Stimulated activated CD8-positive, alpha-beta memory T cell treated with anti-CD3 and anti-CD28 coated beads, Interleukin-15, amount 100 ng/mL, for 24 hours (primary cell): ENCODE measurements around the gene PDGFRA.

Source experiments
- DNase-seq: peaks from one replicate; pipeline ENCODE4 v3.0.0-alpha.2; 2020; ENCODE audit warnings: low read depth

The PDGFRA gene

DNA sequence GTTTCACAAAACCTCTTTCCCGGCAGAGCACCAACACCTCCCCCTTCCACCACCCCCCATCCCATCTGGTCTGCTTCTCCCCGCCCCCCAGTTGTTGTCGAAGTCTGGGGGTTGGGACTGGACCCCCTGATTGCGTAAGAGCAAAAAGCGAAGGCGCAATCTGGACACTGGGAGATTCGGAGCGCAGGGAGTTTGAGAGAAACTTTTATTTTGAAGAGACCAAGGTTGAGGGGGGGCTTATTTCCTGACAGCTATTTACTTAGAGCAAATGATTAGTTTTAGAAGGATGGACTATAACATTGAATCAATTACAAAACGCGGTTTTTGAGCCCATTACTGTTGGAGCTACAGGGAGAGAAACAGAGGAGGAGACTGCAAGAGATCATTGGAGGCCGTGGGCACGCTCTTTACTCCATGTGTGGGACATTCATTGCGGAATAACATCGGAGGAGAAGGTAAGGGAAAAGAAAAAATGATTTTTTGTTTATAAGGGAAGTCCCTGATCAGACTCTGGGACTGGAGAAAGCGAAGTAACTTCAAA lies at the start of gene PDGFRA:
Gene PDGFRA, plus strand, starts transcription at position 333 of the 541 bp plus-strand sequence. CDS start 29,476 bp downstream, outside the sequence.
- no peak for DNase-seq

DNA sequence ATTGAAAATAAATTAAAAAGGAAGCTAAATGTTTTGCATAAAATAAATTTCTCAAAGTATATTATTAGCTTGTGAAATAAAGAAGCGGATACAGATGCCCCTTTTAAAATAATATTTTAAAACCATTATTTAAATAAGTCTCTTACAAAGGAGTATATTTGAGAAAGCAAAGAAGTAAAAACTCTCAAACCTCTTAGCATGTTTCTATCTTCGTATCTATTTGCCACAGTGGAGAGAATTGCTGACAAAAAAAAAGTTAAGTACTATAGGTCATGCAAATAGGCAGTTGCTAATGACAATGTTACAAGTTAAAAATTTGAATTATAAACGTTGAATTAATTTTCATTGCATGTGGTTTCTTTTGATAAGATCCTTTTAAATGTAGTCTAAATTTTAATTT lies 44.5 kb upstream of the PDGFRA start:
- no peak for DNase-seq

DNA sequence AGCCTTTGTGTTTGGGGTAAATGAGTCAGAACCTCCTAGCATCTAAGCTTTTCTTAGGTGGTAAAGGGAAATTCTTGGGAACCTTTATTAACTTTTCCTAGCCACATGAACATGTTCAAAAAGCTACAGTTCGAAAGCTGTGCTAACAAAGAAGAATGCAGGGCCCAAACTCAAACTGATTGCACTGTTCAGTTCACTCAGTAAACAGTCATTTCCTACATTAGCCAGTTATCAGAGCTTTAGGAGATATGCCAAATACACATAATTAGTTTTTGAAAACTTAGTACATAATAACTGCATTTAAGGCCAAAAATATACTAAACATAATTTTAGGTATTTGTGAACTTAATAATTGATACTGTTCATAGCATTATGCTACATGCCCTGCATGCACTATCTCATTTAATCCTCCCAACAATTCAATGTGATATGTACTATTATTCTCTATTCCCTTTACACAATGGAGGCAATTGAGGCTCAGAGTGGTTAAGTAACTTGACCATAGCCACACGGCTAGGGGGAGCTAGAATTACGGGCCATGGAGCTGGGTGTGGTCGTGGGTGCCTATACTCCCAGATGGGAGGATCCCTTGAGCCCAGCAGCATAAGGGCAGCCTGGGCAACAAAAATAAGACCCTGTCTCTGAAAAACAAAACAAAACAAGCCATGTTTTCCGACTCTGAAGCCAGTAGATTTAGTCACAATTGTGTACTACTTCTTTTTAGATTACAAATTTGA lies 43.9 kb upstream of the PDGFRA start:
- no peak for DNase-seq

DNA sequence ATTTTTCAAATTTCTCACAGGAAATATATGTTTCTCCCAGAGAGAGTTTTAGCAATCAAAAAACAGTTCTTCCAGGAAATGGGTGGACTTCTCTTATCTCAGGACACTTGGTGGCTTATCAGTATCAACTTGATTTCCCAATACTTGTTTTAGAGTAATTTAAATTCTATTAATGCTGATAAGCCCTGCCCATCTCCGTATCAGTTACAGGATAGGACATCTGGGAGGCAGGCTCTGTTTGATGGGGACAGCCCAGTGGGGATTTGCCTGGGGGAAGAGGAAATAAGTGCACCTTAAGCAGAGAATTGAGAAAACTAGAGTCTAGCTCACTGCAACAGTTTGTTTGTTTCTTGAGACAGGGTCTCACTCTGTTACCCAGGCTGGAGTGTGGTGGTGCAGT lies 43.2 kb upstream of the PDGFRA start:
- DNase-seq: no peak

DNA sequence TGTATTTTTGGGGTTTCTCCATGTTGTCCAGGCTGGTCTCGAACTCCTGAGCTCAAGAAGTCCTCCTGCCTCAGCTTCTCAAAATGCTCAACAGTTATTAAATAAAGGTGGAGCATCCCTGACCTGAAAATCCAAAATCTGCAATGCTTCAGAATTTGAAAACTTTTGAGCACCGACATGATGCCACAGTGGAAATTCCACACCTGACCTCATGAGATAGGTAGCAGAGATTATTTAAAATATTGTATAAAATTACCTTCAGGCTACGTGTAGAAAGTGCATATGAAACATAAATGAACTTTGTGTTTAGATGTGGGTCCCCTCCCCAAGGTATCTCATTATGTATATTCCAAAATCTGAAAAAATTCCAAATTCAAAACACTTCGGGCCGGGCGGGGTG lies 42.7 kb upstream of the PDGFRA start:
- DNase-seq: no peak

DNA sequence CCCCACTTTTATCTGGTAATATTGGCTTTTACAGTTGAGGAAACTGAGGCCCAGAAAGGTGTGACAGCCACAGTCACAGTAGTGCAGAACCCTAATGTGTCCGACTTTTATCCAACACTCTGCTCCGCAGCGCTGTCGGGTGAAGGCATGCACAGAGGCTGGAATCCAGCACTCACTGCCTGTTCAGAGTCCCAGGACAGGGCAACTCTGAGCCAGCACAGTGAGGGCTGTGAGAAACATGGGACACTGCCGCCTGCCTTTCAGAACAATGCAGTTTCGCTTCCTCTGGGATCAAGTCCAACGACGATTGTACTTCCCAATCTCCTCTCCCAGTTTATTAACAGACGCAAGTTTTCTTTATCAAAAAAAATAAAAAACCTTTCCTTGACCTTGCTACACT lies 41.9 kb upstream of the PDGFRA start:
- no peak for DNase-seq

DNA sequence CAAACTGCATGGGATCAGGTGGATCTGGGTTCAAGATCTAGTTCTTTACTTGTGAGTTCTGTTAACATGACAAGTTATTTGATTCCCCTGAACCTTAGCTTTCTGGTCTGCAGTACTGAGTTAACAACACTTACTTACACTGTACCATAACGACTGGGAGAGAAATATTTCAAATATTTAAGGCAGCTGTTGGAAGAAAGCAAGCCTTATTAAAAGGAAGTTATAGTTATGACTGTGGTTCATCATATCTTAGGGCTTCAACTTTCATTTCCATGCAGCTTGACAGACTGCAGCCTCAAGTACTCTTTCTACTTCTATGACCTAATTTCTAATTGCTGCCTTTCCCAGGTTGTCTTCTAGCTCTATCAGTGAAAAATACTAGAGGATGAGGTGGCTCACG lies 40.0 kb upstream of the PDGFRA start:
- DNase-seq: no peak

DNA sequence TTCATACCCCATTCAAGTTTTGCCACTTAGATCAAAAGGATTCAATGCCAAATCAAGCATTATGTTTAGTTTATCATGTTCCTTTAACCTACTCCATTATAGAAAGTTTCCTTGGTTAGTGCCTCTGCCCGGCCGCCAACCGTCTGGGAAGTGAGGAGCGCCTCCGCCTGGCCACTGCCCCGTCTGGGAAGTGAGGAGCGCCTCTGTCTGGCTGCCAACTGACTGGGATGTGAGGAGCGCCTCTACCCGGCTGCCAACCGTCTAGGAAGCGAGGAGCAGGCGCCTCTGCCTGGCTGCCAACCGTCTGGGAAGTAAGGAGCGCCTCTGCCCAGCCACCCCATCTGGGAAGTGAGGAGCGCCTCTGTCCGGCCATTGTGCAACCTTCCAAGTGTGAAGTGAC lies 36.3 kb upstream of the PDGFRA start:
- no peak for DNase-seq

DNA sequence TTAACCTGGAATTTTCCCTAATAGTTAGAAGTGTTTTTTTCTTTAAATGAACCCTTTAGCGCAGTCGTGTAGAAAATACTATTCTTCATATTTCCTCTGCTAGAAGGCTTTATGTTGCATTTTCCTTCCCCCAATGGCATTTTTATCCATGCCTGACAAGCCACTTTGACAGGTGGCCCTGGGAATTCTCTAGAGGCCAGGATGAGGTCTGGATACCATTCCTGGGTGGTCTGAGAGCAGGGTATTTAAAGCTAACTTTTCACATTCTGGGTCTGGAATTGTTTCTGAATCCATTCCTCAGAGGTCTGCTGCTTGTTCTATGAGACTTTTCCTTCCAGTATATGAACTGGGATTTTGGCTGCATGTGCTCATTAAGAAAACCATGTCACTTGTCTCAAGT lies 31.2 kb upstream of the PDGFRA start:
- no peak for DNase-seq

DNA sequence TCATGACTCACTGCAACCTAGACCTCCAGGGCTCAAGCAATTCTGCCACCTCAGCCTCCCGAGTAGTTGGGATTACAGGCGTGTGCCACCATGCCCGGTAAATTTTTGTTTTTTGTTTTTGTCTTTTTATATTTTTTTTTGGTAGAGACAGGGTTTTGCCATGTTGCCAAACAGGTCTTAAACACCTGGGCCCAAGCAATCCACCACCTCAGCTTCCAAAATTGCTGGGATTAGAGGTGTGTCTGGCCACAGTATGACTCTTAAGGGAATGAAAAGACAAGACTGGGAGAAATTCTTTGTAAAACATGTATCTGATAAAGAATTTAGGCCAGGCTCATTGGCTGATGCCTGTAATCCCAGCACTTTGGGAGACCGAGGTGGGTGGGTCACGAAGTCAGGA lies 29.2 kb upstream of the PDGFRA start:
- no peak for DNase-seq

DNA sequence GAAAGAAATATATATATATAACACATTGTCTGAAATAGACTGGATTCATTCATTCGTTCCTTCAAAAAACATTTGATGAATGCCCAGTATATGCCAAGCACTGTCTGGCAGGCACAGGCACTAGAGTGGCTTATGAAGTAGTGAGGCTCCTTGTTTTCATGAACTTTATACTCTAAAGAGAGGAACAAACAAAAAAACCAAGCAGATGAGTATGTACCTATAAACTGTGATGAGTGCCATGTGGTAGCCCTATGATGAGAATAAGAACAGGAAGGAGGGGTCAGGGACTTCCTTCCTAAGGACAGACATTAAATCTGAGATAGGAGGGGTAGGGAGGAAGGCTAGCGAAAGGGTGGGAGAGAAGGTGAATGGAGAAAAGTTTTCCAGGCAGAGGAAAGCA lies 19.5 kb upstream of the PDGFRA start:
- no peak for DNase-seq

DNA sequence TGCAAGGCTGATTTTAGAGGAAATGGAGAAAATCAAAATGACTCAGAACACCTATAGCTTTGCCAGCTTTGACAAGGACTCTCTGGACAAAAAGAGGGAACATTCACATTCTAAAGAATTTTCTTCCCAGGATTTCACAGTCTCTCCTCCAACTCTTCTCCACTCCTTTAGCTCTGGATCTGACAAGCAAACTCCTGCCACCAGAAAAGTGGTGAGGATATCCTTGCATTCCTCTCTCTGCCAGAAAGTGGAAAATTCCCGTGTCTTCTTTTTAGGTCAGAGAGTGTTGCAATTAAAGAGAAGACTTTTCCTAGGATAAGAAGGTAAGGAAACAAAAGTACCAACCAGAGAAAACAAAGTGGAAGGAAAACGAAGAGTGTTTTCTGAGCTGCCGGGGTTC lies 16.1 kb upstream of the PDGFRA start:
- no peak for DNase-seq

DNA sequence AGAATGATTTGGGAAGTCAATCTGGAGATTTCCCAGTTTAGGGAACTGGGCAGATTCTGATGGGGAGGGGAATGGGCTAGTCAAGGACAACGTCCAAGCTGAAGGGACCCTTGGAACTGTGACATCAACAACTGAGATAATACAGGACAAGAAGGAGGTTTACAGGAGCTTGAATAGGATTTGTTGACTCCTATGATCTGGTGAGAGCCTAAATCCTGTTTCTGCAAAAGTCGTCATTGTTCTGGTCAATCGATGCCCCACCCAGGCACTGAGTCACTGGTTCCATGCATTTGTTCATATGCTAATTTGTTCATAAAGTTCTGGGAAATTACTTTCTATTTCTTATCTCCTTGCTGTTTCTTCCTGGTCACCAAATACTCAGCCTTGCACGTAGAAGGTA lies 15.3 kb upstream of the PDGFRA start:
- DNase-seq: no peak

DNA sequence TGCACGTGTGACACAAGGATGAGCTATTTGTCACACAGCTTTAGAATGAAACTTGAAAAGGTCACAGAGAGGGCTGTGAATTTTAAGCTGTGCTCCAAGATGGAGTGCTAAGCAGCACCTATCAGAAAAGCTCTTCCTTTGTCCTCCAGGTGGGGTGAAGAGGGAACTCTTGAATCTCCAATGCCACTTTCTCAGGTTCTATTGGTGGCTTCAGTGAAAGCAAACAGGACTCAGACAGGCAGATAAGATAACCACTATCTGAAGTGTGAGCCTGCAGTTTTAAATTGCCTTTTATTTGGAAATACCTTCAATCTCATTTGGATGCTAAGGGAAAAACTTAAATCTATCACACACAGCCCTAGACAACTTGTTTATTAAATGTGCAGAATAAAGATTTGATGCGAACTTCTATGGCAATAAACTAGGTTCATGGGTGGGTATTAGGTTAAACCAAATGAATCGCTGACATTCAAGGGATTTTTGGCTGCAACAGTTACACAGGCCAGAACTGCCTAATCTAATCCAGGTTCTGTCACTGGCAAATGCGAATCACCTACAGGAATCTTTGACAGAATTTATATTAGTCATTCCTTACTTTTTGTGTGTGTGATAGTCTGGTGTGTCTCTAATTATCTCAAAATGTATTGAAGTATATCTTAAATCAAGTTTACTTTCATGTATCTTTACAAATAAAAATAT lies 13.6 kb upstream of the PDGFRA start:
- DNase-seq: no peak

DNA sequence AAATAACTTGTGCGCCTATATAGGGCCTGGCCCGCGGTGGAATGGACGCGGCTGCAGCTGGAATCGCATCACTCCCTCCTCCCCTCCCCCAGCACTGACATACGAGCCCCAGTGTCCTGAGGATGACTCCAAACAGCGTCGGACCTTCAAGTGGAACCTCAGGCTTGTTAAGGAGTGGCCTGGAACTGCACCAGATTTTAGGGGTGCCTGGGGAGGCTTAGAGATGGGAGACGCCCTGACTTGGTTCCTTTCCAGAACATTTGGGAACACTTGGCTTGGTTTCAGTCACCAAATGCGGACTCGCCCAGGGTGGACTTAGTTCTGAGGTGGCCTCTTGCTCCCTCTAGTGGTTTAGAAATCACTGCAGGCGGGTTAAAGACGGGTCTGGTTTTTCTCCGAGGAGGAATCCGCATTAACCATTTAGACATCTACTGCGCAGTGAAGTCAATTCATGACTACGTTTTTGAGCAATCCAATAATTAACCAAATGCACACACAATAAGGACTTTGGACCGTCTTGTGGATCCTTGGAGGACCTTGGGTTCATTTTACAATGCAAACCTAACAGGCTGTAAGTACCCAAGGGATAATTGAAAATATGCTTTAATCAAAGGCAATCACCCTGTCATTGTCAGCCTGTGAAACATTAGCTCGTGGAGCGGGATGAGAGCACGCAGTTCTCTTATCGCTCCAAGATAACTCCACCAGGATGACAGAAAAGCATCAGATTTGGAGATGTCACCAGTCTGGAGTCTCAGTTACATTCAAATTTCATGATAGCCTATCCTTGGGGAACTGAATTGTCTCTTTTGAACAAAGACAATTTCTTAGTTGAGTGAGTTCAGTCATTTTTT lies 11.2 kb upstream of the PDGFRA start:
- DNase-seq: no peak

DNA sequence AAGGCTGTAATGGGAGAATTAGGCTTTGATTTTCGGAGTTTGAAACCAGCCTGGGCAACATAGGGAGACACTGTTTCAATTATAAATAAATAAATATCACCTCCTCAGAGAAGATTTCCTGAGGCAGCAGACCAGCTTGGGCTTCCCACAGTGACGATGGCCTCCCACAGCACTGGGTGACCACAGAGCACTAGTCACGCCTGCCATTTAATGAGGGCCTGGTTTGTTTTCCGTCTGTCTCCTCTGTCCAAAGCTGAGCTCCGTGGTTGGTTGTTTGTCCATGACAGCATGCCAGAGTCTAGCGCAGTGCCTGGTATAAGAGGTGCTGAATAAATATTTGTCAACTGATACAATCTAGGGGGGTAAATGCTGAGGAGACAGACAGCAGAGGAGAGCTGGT lies 10.4 kb upstream of the PDGFRA start:
- no peak for DNase-seq

DNA sequence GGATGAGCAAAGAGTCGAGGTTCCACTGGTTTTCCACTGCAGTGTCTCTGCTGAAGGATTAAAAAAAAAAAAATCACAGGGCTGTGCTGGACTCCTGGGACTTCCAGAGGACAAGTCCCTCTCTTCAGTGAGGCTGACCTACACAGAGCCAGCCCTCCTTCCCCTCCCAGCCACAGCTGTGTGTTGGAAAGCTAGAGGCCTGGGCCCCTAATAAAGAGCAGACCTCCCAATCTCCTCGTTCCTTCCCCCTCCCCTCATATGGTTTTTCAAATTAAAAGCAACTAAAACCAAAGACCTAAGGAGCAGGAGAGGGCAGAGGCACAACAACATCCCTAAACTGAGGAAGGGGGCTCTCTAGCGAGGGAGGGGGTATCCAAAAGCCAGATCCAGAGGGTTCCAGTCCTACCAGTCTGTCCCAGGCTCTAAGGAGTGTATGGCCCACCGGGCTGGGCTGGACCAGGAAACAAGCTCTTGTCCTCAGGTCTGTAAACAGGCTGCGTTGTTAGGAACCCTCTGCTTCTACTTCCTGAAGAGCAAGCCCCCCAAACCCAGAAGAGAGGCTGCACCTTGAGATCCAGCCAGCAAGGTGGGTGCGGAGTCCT lies 4.0 kb upstream of the PDGFRA start:
- DNase-seq: no peak

DNA sequence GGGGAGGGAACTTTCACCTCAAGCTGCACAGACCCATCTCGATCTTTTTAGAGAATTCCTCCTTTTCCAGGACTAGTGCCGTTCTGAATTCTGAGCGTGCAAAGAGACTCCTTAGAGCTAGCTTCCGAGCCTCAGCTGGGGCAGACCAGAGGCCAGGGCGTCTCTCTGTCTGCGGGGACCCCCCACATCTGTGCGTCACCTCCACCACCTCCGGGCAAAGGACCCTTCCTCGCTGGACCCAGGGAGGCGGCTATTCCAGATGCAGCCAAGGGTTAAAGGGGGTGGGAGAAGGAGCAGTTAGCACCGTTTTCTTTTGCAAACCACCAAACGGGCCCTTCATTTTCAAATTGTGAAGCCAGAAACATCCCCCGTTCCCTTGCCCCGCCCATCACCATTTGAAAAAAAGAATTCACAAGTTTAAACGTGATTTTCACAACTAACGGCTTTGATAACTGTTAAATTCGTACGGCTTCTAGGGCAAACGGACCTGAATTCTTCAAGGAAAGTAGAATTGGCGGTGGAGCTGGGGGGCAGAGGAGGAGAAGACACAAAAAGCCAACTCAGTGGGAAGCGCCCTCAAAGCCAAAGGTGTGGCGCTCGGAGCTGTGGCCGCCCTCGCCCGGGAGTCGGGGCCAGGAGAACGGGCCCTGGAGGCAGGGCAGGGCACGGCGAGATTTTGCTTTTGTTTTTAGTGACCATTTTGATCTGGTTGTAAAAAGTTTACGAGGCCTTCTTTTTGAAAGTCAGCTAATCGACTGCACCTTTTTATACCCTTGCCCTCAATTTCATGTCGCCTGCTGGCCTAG lies 3.3 kb upstream of the PDGFRA start:
- no peak for DNase-seq

DNA sequence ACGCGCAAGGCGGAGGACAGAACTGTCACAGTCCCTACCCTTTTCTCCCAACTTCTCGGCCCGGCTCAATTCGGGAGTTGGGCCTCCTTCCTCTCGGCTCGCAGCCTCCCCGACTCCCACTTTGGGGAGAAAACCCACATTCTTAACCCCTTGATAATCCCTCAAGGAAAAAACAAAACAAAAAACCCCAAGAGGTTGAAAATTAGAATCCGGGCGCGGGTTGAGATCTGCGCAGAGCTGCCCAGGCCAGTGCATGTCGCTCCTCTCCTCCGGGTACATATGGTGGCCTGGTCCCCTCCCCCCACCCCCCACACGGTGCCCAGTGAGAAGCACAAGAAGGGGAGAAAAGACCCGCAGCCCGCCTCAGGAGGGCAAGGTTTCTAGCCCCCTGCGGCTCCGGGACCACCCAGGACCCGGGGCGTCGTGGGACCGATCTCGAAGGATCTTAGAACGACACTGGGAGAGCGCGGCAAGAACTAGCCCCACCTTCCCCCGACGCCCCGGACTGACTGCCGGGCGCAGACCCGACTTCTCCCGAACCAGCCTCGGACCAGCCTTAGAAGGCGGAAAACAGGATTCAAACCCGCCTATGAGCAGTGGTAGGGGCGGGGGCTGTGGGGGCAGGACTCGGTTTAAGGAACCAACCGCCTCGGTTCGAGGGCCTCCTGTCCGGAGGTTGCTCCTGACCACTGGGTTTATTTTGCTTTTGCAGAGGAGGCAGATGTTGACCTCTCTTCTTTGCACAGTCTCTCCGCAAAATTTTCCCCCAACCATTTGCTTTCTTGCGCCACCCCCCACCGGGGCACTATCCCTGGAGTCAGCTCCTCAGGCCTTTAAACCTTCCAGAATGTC lies 2.5 kb upstream of the PDGFRA start:
- no peak for DNase-seq

DNA sequence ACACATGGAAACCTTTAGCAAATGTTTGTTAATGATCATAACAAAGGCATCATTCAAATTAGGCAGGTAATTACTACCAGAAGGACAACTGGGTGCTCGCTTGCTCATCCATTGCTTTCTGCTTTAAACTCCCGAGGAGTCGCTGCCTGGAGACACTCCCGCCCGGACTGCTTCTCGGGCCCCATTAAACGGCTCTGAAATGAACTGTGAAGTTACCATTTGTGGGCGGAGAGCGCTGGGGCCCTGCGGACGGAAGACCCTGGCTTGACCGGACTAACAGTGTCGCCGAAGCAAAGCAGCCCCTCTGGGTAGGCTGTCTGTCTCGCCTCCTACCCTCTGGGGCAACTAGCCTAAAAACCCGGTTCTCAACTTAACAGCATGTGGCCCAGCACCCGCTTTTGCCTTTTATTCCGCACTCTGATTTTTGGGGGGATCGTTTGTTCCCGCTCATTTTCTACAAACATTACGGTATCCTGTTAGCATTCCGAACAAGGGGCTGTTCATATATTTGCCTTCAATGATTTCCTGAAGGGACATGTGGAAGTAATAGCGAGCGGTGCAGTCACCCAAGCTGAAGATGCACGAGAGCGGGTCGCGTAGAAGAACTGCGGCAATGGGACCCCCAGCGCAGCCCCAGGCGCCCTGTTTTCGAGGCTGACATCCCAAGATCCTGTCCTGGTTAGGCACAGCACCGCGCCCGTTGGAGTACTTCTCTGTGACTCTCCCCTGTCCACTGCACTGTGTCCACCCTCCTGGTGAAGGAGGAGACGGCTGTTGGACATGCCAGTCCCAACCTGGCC lies 1.6 kb upstream of the PDGFRA start:
- no peak for DNase-seq
